Activated CD8-positive, alpha-beta memory T cell treated with anti-CD3 and anti-CD28 coated beads, Interleukin-2, amount 50 U/mL, for 4 hours (primary cell): ENCODE measurements around the gene TBC1D28.
"Not testable (repeated sequence)": the region's sequence is repeated elsewhere in the genome, so short reads cannot be mapped to it uniquely, and the experiment has no call there.

Experiments
- DNase-seq: peaks from one replicate; pipeline ENCODE4 v3.0.0-alpha.2; 2020

TBC1D28 gene

GRCh38 chr17:18593138-18593537 is 51.1 kb downstream of the TBC1D28 start:
- DNase-seq = not testable (repeated sequence)
